GM12878 (cell line): Measurements from ENCODE around the gene ATP7A. TPM values are rescaled to one million over a fixed set of nuclear protein-coding genes. Genes with fewer than 3 reads are reported as not detected.

Source experiments
- BACH1 ChIP-seq: fragments of 450-650 bp; IDR thresholded peaks from 2 replicates; pipeline ENCODE4 v1.6.1; 2017; ENCODE audit warnings: mild to moderate bottlenecking, borderline replicate concordance
- CHD4 ChIP-seq: fragments of 200-600 bp; sonication (generic); IDR thresholded peaks from 2 replicates; pipeline ENCODE4 v1.6.1; 2016; ENCODE audit warnings: mild to moderate bottlenecking
- EED ChIP-seq: sonication (generic); IDR thresholded peaks from 2 replicates; pipeline ENCODE4 v1.6.1; 2016; ENCODE audit warnings: antibody characterized with exemption, low read depth
- EP300 ChIP-seq, 2 experiments: fragments of 150-350 bp in 1 of 2; IDR thresholded peaks; 2 replicates each; pipeline ENCODE4 v1.6.1; 2011 to 2012; ENCODE audit warnings: low read depth in 2 of 2, low read length in 2 of 2, borderline replicate concordance in 1 of 2, improper control_type of control experiment in 1 of 2, inconsistent platforms in 1 of 2; ENCODE audit not compliant: control insufficient read depth in 1 of 2
- FOXK2 ChIP-seq: fragments of 450-650 bp; IDR thresholded peaks from 2 replicates; pipeline ENCODE4 v1.6.1; 2017; ENCODE audit warnings: mild to moderate bottlenecking, moderate library complexity
- HCFC1 ChIP-seq: fragments of 150-350 bp; IDR thresholded peaks from 2 replicates; pipeline ENCODE4 v1.6.1; 2014; ENCODE audit warnings: low read length
- MTA2 ChIP-seq: fragments of 450-650 bp; IDR thresholded peaks from 2 replicates; pipeline ENCODE4 v1.6.1; 2016; ENCODE audit warnings: low read depth, mild to moderate bottlenecking, moderate library complexity
- NFYB ChIP-seq: IDR thresholded peaks from 2 replicates; pipeline ENCODE4 v1.6.1; 2011; ENCODE audit warnings: low read depth, mild to moderate bottlenecking, low read length, improper control_type of control experiment, moderate library complexity; ENCODE audit not compliant: insufficient read depth
- RBBP5 ChIP-seq: fragments of 200-600 bp; sonication (generic); conservative IDR thresholded peaks from 2 replicates; pipeline ENCODE4 v1.6.1; 2016
- RCOR1 ChIP-seq: conservative IDR thresholded peaks from 2 replicates; pipeline ENCODE4 v1.6.1; 2012; ENCODE audit warnings: low read depth, low read length, improper control_type of control experiment
- RUNX3 ChIP-seq: IDR thresholded peaks from 2 replicates; pipeline ENCODE4 v1.6.1; 2012; ENCODE audit warnings: low read length, inconsistent platforms
- SMARCA5 ChIP-seq: fragments of 450-650 bp; IDR thresholded peaks from 2 replicates; pipeline ENCODE4 v1.6.1; 2017; ENCODE audit warnings: mild to moderate bottlenecking
- SMC3 ChIP-seq: IDR thresholded peaks from 2 replicates; pipeline ENCODE4 v1.6.1; 2011; ENCODE audit warnings: low read length, improper control_type of control experiment, borderline replicate concordance
- TCF12 ChIP-seq: IDR thresholded peaks from 2 replicates; pipeline ENCODE4 v1.6.1; 2011; ENCODE audit warnings: low read depth, mild to moderate bottlenecking, low read length
- ZBED1 ChIP-seq: IDR thresholded peaks from 2 replicates; pipeline ENCODE4 v1.6.1; 2016; ENCODE audit warnings: borderline replicate concordance
- ZZZ3 ChIP-seq: IDR thresholded peaks from 2 replicates; pipeline ENCODE4 v1.6.1; 2011; ENCODE audit warnings: low read depth; ENCODE audit not compliant: control insufficient read depth, insufficient read length
- polyA plus RNA-seq, 11 experiments: library from polyadenylated mRNA; depleted of rRNA in 4 of 11; unstranded in 6 of 11; stranded (reverse) in 5 of 11; fragments of >200 nt; fragmentation: Nextera tagmentation in 4 of 11; fragmentation: Illumina TruSeq in 1 of 11; extraction: Ambion mirVana in 4 of 11; extraction: Trizol in 1 of 11; gene quantifications; 1 replicate in 1 of 11; 2 replicates in 10 of 11; pipeline versions ENCODE4 v1.2.1 to v1.2.3, GENCODE V29; 2011 to 2016; ENCODE audit warnings: inconsistent platforms in 2 of 11, missing spikeins in 2 of 11, low read depth in 1 of 11
- total RNA-seq, 4 experiments: library from RNA; depleted of rRNA in 3 of 4; stranded (reverse); fragments of >200 nt in 3 of 4; fragmentation: Illumina TruSeq in 1 of 4; extraction: Trizol in 1 of 4; gene quantifications; 2 replicates each; pipeline versions ENCODE4 v1.2.1 to v1.2.3, GENCODE V29; 2013 to 2021
- TF ChIP-seq, protein P1 (sequence below): IDR thresholded peaks from 2 replicates; pipeline ENCODE4 v1.6.1; 2012; ENCODE audit warnings: low read depth, low read length, improper control_type of control experiment
- TF ChIP-seq, protein P2 (sequence below): fragments of 450-650 bp; IDR thresholded peaks from 2 replicates; pipeline ENCODE4 v1.6.1; 2017; ENCODE audit warnings: mild to moderate bottlenecking, moderate library complexity
- TF ChIP-seq, protein P3 (sequence below): fragments of 450-650 bp; IDR thresholded peaks from 2 replicates; pipeline ENCODE4 v1.6.1; 2017; ENCODE audit warnings: low read depth, mild to moderate bottlenecking, moderate library complexity
- TF ChIP-seq, protein P4 (sequence below): fragments of 150-350 bp; IDR thresholded peaks from 2 replicates; pipeline ENCODE4 v1.6.1; 2014; ENCODE audit warnings: mild to moderate bottlenecking, low read depth, low read length
- TF ChIP-seq, protein P5 (sequence below): fragments of 450-650 bp; conservative IDR thresholded peaks from 2 replicates; pipeline ENCODE4 v1.6.1; 2017; ENCODE audit warnings: mild to moderate bottlenecking, moderate library complexity
- TF ChIP-seq, protein P6 (sequence below): IDR thresholded peaks from 2 replicates; pipeline ENCODE4 v1.6.1; 2012; ENCODE audit warnings: low read depth, low read length, improper control_type of control experiment

Gene ATP7A
- total and polyA plus RNA-seq, 10 of the 15 experiments (the other 5 are each of a cell fraction or from before 2014, with no cell fraction given): 2.5 to 12.0 (median 7.6) TPM

DNA sequence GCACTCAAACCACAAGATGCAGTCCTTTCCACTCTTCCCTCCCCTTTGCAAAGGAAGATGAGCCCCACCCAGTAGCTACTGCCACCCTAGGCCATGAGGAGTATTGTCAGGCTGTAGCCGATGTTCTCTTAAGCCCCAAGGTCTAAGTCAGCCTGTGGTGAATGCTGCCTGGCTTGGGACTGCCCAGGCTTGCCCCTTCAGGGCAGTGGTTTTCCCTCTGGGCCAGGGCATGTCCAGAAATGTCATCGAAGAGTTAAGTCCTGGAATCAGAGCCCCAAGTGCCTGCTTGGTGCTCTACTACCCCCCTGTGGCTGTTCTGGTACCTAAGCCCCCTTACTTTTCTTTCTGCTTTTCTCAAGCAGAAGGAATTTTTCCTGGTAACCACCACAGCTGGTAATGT, 181.8 kb downstream of the ATP7A start (continued):
- TF ChIP-seq RUNX3 (peak; percentile 33; the same call in 1 of the 2 replicates), ZBED1 (no peak), SMC3 (peak; percentile 27; the same call in 1 of the 2 replicates), EED (no peak), HCFC1 (no peak), EP300 (IDR thresholded peaks at IDR 0.05; ENCODE audit: borderline replicate concordance in 1 of 2, control insufficient read depth in 1 of 2, low read depth in 2 of 2, low read length in 2 of 2) (no peak), RCOR1 (no peak), FOXK2 (no peak), MTA2 (no peak), RBBP5 (no peak), TCF12 (no peak), ZZZ3 (no peak), CHD4 (no peak), NFYB (no peak), SMARCA5 (no peak), BACH1 (no peak)
- TF ChIP-seq, protein P1, sequence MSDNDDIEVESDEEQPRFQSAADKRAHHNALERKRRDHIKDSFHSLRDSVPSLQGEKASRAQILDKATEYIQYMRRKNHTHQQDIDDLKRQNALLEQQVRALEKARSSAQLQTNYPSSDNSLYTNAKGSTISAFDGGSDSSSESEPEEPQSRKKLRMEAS: no peak
- TF ChIP-seq, protein P2, sequence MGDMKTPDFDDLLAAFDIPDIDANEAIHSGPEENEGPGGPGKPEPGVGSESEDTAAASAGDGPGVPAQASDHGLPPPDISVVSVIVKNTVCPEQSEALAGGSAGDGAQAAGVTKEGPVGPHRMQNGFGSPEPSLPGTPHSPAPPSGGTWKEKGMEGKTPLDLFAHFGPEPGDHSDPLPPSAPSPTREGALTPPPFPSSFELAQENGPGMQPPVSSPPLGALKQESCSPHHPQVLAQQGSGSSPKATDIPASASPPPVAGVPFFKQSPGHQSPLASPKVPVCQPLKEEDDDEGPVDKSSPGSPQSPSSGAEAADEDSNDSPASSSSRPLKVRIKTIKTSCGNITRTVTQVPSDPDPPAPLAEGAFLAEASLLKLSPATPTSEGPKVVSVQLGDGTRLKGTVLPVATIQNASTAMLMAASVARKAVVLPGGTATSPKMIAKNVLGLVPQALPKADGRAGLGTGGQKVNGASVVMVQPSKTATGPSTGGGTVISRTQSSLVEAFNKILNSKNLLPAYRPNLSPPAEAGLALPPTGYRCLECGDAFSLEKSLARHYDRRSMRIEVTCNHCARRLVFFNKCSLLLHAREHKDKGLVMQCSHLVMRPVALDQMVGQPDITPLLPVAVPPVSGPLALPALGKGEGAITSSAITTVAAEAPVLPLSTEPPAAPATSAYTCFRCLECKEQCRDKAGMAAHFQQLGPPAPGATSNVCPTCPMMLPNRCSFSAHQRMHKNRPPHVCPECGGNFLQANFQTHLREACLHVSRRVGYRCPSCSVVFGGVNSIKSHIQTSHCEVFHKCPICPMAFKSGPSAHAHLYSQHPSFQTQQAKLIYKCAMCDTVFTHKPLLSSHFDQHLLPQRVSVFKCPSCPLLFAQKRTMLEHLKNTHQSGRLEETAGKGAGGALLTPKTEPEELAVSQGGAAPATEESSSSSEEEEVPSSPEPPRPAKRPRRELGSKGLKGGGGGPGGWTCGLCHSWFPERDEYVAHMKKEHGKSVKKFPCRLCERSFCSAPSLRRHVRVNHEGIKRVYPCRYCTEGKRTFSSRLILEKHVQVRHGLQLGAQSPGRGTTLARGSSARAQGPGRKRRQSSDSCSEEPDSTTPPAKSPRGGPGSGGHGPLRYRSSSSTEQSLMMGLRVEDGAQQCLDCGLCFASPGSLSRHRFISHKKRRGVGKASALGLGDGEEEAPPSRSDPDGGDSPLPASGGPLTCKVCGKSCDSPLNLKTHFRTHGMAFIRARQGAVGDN: no peak
- TF ChIP-seq, protein P3, sequence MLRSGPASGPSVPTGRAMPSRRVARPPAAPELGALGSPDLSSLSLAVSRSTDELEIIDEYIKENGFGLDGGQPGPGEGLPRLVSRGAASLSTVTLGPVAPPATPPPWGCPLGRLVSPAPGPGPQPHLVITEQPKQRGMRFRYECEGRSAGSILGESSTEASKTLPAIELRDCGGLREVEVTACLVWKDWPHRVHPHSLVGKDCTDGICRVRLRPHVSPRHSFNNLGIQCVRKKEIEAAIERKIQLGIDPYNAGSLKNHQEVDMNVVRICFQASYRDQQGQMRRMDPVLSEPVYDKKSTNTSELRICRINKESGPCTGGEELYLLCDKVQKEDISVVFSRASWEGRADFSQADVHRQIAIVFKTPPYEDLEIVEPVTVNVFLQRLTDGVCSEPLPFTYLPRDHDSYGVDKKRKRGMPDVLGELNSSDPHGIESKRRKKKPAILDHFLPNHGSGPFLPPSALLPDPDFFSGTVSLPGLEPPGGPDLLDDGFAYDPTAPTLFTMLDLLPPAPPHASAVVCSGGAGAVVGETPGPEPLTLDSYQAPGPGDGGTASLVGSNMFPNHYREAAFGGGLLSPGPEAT: no peak
- TF ChIP-seq, protein P4, sequence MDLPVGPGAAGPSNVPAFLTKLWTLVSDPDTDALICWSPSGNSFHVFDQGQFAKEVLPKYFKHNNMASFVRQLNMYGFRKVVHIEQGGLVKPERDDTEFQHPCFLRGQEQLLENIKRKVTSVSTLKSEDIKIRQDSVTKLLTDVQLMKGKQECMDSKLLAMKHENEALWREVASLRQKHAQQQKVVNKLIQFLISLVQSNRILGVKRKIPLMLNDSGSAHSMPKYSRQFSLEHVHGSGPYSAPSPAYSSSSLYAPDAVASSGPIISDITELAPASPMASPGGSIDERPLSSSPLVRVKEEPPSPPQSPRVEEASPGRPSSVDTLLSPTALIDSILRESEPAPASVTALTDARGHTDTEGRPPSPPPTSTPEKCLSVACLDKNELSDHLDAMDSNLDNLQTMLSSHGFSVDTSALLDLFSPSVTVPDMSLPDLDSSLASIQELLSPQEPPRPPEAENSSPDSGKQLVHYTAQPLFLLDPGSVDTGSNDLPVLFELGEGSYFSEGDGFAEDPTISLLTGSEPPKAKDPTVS: no peak
- TF ChIP-seq, protein P5, sequence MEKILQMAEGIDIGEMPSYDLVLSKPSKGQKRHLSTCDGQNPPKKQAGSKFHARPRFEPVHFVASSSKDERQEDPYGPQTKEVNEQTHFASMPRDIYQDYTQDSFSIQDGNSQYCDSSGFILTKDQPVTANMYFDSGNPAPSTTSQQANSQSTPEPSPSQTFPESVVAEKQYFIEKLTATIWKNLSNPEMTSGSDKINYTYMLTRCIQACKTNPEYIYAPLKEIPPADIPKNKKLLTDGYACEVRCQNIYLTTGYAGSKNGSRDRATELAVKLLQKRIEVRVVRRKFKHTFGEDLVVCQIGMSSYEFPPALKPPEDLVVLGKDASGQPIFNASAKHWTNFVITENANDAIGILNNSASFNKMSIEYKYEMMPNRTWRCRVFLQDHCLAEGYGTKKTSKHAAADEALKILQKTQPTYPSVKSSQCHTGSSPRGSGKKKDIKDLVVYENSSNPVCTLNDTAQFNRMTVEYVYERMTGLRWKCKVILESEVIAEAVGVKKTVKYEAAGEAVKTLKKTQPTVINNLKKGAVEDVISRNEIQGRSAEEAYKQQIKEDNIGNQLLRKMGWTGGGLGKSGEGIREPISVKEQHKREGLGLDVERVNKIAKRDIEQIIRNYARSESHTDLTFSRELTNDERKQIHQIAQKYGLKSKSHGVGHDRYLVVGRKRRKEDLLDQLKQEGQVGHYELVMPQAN: no peak
- TF ChIP-seq, protein P6, sequence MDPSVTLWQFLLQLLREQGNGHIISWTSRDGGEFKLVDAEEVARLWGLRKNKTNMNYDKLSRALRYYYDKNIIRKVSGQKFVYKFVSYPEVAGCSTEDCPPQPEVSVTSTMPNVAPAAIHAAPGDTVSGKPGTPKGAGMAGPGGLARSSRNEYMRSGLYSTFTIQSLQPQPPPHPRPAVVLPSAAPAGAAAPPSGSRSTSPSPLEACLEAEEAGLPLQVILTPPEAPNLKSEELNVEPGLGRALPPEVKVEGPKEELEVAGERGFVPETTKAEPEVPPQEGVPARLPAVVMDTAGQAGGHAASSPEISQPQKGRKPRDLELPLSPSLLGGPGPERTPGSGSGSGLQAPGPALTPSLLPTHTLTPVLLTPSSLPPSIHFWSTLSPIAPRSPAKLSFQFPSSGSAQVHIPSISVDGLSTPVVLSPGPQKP: no peak
